ENCODE results near the gene CENPV. TPM values are rescaled to one million over a fixed set of nuclear protein-coding genes. Genes with fewer than 3 reads are reported as not detected.

Gene CENPV
- total and polyA plus RNA-seq, 2 of the 13 experiments (the other 11 are each of a cell fraction or from before 2014, with no cell fraction given): 193 to 292 TPM

- TF ChIP-seq ZNF18 (CRISPR knock-in tag; IDR thresholded peaks at IDR 0.05; ENCODE audit: insufficient replicate concordance) (peak; percentile 35), ZNF367 (CRISPR knock-in tag; IDR thresholded peaks at IDR 0.05; ENCODE audit: borderline replicate concordance) (no peak), ZNF784 (CRISPR knock-in tag; IDR thresholded peaks at IDR 0.05; ENCODE audit: borderline replicate concordance) (no peak), ZNF264 (CRISPR knock-in tag; IDR thresholded peaks at IDR 0.05) (peak; percentile 81; the same call in 1 of the 2 replicates), SNAPC2 (CRISPR knock-in tag; IDR thresholded peaks at IDR 0.05) (no peak), CREB1 (IDR thresholded peaks at IDR 0.05) (no peak), CREB1 (CRISPR knock-in tag; IDR thresholded peaks at IDR 0.05) (peak; percentile 51), GABPB1 (CRISPR knock-in tag; IDR thresholded peaks at IDR 0.05) (no peak), PREB (CRISPR knock-in tag; IDR thresholded peaks at IDR 0.05) (no peak), ZNF770 (CRISPR knock-in tag; IDR thresholded peaks at IDR 0.05) (no peak), ZNF414 (CRISPR knock-in tag; IDR thresholded peaks at IDR 0.05) (no peak), MYNN (CRISPR knock-in tag; IDR thresholded peaks at IDR 0.05; ENCODE audit: low read depth) (no peak), HNRNPK (IDR thresholded peaks at IDR 0.05; ENCODE audit: low read depth, low read length, poor library complexity, severe bottlenecking) (no peak), HNRNPUL1 (IDR thresholded peaks at IDR 0.05; ENCODE audit: low read depth, low read length) (no peak), ZNF567 (CRISPR knock-in tag; IDR thresholded peaks at IDR 0.05; ENCODE audit: borderline replicate concordance) (no peak), ZNF550 (CRISPR knock-in tag; IDR thresholded peaks at IDR 0.05; ENCODE audit: borderline replicate concordance) (no peak), MATR3 (CRISPR knock-in tag; IDR thresholded peaks at IDR 0.05) (no peak), NCOR1 (IDR thresholded peaks at IDR 0.05; ENCODE audit: borderline replicate concordance, low read length) (peak; percentile 83; the same call in 1 of the 2 replicates), FOXK1 (CRISPR knock-in tag; IDR thresholded peaks at IDR 0.05; ENCODE audit: borderline replicate concordance, low read depth) (peak; percentile 63; the same call in 1 of the 2 replicates), PCBP1 (IDR thresholded peaks at IDR 0.05; ENCODE audit: borderline replicate concordance, low read depth, low read length) (no peak)
Measured at GRCh38 chr17:16313139-16314090, 39.9 kb downstream of the CENPV start (continued).

Measured in HepG2 (cell line).